ENCODE measurements around the gene ECHS1. TPM values are rescaled to one million over a fixed set of nuclear protein-coding genes. Genes with fewer than 3 reads are reported as not detected.

The ECHS1 gene
- total and polyA plus RNA-seq, 10 of the 15 experiments (the other 5 are each of a cell fraction or from before 2014, with no cell fraction given) = 32.7 to 164 (median 62.4) TPM

DNA sequence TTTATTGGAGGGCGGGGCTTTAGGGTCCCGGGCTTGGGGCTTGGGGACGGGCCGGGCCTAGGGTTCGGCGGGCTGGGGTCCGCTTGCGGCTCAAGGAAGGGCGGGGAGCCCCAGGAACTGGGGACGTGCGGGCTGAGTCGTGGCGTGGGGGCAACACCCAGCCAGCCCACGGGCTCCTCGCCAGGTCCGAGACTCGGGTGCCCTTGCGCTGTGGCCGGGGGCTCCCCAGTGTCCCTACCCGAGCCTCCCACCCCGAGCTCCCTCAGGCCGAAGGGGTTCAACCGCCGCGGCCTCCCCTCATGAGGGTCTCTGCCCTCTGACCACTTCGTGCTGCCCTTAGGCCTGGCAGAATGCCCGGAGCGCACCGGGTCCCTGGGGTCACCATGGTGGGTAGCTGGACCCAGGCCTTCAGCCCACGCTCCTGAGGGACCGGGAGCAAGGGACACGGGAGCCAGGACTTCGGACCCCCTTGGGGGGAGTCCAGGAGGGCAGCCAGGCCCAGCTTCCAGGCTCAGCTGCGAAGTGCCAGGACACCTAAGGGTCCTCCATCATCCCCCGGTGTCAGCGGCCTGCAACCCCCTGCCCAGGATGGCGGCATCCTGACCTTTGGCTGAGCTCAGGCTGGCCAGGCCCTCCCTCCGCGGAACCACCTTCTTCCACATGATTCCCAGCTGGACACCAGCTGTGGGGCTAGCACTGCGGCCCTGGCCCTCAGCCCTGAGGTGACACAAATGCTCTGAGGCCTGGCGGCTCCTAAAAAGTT is 14.8 kb downstream of the ECHS1 start:
- intact Hi-C loops (cut with micrococcal nuclease; ENCODE audit: unreplicated experiment) (no loop called here), in situ Hi-C loops (cut with MboI) (no loop called here)
- SMC1A ChIA-PET (ENCODE audit: uncharacterized antibody, unreplicated experiment) = interaction anchor here (0.9 kb wide), 1 partner anchor 33 kb away, joined by 3 read pairs; no protein-coding TSS in a partner anchor
- DNase-seq (ENCODE audit: low read depth, low spot score) (no peak), FAIRE-seq (no peak), ATAC-seq (no peak)
- H3K36me3 ChIP-seq (ENCODE audit: control insufficient read depth in 2 of 2, insufficient read depth in 2 of 2, low read length in 1 of 2) = peaks cover 0 to 5% of the 10 kb centered on the region in 2 experiments; a peak in 2 of 4 replicates
- H3K79me2 ChIP-seq (ENCODE audit: control insufficient read depth, insufficient read depth, low read length) = no peaks in the 10 kb centered on the region; the same call in 1 of the 2 replicates
- H3K27ac ChIP-seq (ENCODE audit: control insufficient read depth, insufficient read depth) = no peak overlapping the region
- CTCF ChIA-PET = interaction anchor here (0.7 to 1.5 kb wide), 3 partner anchors 29 to 200 kb away, joined by 3 to 7 read pairs (median 6); no protein-coding TSS in a partner anchor
- no peaks in the 10 kb centered on the region for H3K9me3 ChIP-seq (replicated peaks; ENCODE audit: control insufficient read depth, insufficient read depth, low read length)
- H3K4me1 ChIP-seq (ENCODE audit: control insufficient read depth, insufficient read depth, low read length) = peaks cover 18% of the 10 kb centered on the region
- 97% methylated on average over 25 of the region's 41 CpGs for WGBS (ENCODE audit: insufficient coverage, insufficient replicate concordance, low lambda C conversion rate, missing lambda C conversion rate)
- no peaks in the 10 kb centered on the region for H4K20me1 ChIP-seq (ENCODE audit: control insufficient read depth, insufficient read depth)
- TF ChIP-seq, protein P1, sequence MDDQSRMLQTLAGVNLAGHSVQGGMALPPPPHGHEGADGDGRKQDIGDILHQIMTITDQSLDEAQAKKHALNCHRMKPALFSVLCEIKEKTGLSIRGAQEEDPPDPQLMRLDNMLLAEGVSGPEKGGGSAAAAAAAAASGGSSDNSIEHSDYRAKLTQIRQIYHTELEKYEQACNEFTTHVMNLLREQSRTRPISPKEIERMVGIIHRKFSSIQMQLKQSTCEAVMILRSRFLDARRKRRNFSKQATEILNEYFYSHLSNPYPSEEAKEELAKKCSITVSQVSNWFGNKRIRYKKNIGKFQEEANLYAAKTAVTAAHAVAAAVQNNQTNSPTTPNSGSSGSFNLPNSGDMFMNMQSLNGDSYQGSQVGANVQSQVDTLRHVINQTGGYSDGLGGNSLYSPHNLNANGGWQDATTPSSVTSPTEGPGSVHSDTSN (IDR thresholded peaks at IDR 0.05; ENCODE audit: insufficient replicate concordance, low read depth, low read length) = no peak
- TF ChIP-seq, protein P2, sequence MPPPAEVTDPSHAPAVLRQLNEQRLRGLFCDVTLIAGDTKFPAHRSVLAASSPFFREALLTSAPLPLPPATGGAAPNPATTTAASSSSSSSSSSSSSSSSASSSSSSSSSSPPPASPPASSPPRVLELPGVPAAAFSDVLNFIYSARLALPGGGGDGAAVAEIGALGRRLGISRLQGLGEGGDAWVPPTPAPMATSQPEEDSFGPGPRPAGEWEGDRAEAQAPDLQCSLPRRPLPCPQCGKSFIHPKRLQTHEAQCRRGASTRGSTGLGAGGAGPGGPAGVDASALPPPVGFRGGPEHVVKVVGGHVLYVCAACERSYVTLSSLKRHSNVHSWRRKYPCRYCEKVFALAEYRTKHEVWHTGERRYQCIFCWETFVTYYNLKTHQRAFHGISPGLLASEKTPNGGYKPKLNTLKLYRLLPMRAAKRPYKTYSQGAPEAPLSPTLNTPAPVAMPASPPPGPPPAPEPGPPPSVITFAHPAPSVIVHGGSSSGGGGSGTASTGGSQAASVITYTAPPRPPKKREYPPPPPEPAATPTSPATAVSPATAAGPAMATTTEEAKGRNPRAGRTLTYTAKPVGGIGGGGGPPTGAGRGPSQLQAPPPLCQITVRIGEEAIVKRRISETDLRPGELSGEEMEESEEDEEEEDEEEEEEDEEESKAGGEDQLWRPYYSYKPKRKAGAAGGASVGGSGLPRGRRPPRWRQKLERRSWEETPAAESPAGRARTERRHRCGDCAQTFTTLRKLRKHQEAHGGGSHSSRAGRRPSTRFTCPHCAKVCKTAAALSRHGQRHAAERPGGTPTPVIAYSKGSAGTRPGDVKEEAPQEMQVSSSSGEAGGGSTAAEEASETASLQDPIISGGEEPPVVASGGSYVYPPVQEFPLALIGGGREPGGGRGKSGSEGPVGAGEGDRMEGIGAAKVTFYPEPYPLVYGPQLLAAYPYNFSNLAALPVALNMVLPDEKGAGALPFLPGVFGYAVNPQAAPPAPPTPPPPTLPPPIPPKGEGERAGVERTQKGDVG (CRISPR knock-in tag; IDR thresholded peaks at IDR 0.05) = no peak
- TF ChIP-seq ZNF24 (IDR thresholded peaks at IDR 0.05) = no peak
- H3K4me2 ChIP-seq (ENCODE audit: control insufficient read depth, insufficient read depth) = no peak overlapping the region
- H3K27me3 ChIP-seq (replicated peaks in 1 of 2; ENCODE audit: control insufficient read depth in 2 of 2, insufficient read depth in 2 of 2, low read length in 1 of 2) = no peaks in the 10 kb centered on the region
- no peak overlapping the region for H2AFZ ChIP-seq (ENCODE audit: control insufficient read depth, low read depth, low read length)
- RAD21 ChIA-PET (ENCODE audit: unreplicated experiment) = interaction anchor here (1.0 kb wide), 1 partner anchor 30 kb away, joined by 3 read pairs; no protein-coding TSS in a partner anchor
- H3K9ac ChIP-seq (ENCODE audit: control insufficient read depth, insufficient read depth, low read length) = no peak overlapping the region
- POLR2A ChIA-PET = interaction anchor here (0.6 to 1.7 kb wide), 3 partner anchors 12 to 21 kb away, joined by 3 to 5 read pairs (median 4); partner anchors contain the start of gene PAOX
- no TSS peak for BruUV-seq (replicated peaks)
- no peak overlapping the region for H3K4me3 ChIP-seq

Data from GM12878 (cell line).